Sigmoid colon (tissue), 4 donors: ENCODE data around the gene DNMT3B.

Experiments
- CTCF ChIP-seq, 4 experiments: fragments of 450-650 bp in 3 of 4; fragments of 200-600 bp in 1 of 4; IDR thresholded peaks; one replicate each; pipeline ENCODE4 v1.5.1; 2016 to 2019; ENCODE audit warnings: antibody characterized with exemption in 4 of 4, mild to moderate bottlenecking in 3 of 4, moderate library complexity in 2 of 4
- EP300 ChIP-seq, 4 donors: sonication (generic); formaldehyde crosslinking; IDR thresholded peaks; one replicate each; pipeline ENCODE4 v1.6.1; 2017; ENCODE audit warnings: antibody characterized with exemption in 4 of 4
- POLR2A ChIP-seq, 2 donors: fragments of 450-650 bp; IDR thresholded peaks; one replicate each; pipeline ENCODE4 v1.6.1; 2016; ENCODE audit warnings: antibody characterized with exemption in 2 of 2, mild to moderate bottlenecking in 2 of 2, moderate library complexity in 2 of 2

- TF ChIP-seq CTCF (IDR thresholded peaks at IDR 0.05) (peak in 1 of 4 experiments; percentile 10), EP300 (IDR thresholded peaks at IDR 0.05) (no peak), POLR2A (IDR thresholded peaks at IDR 0.05) (no peak)
Observed at GRCh38 chr20:32761831-32762753, at the start of gene DNMT3B.
